Measurements from ENCODE around the gene RNF17.
A peak's percentile ranks its signal among the peaks of the same experiment; 100 is the strongest.

RNF17 gene

GRCh38 chr13:24922387-24922744, 158.4 kb downstream of the RNF17 start:
- H3K27me3 ChIP-seq (replicated peaks), result no peaks in the 10 kb centered on the region
- in situ Hi-C loops (cut with HindIII; ENCODE audit: low pct_ligation_motif_present, low sequenced_read_pairs), result no loop called here
- H3K27ac ChIP-seq, result peak overlapping the region; percentile 58
- peak overlapping the region; percentile 84 for H3K4me3 ChIP-seq (ENCODE audit: low read depth, low read length)
- H3K36me3 ChIP-seq (replicated peaks), result no peaks in the 10 kb centered on the region
- TF ChIP-seq CTCF (IDR thresholded peaks at IDR 0.05; ENCODE audit: low read depth, low read length, missing control alignments), result no peak
- DNase-seq, result peak; percentile 9

- in situ Hi-C loops (cut with HindIII; ENCODE audit: low pct_ligation_motif_present, low sequenced_read_pairs), result no loop called here
- no peak for TF ChIP-seq CTCF (IDR thresholded peaks at IDR 0.05; ENCODE audit: low read depth, low read length, missing control alignments)
- H3K27ac ChIP-seq, result peak overlapping the region; percentile 91
- H3K4me3 ChIP-seq (ENCODE audit: low read depth, low read length), result peak overlapping the region; percentile 84
- no peaks in the 10 kb centered on the region for H3K36me3 ChIP-seq (replicated peaks)
- DNase-seq, result peak; percentile 97
- H3K27me3 ChIP-seq (replicated peaks), result no peaks in the 10 kb centered on the region
These were observed 159.0 kb downstream of the RNF17 start for GRCh38 chr13:24922745-24923591.

- no peak overlapping the region for H3K27ac ChIP-seq
- H3K27me3 ChIP-seq (replicated peaks), result peaks cover 3% of the 10 kb centered on the region
- no peak overlapping the region for H3K4me3 ChIP-seq (ENCODE audit: low read depth, low read length)
- H3K36me3 ChIP-seq (replicated peaks), result no peaks in the 10 kb centered on the region
- in situ Hi-C loops (cut with HindIII; ENCODE audit: low pct_ligation_motif_present, low sequenced_read_pairs), result no loop called here
- no peak for TF ChIP-seq CTCF (IDR thresholded peaks at IDR 0.05; ENCODE audit: low read depth, low read length, missing control alignments)
- DNase-seq, result no peak
These were observed 161.6 kb downstream of the RNF17 start for GRCh38 chr13:24925318-24926231.

- DNase-seq, result no peak
- Histone ChIP-seq H3K36me3 (replicated peaks) (no peaks in the 10 kb centered on the region), H3K4me3 (ENCODE audit: low read depth, low read length) (no peak overlapping the region), H3K27ac (no peak overlapping the region), H3K27me3 (replicated peaks) (peaks cover 12% of the 10 kb centered on the region)
- in situ Hi-C loops (cut with HindIII; ENCODE audit: low pct_ligation_motif_present, low sequenced_read_pairs), result no loop called here
- no peak for TF ChIP-seq CTCF (IDR thresholded peaks at IDR 0.05; ENCODE audit: low read depth, low read length, missing control alignments)
These were observed 163.9 kb downstream of the RNF17 start for GRCh38 chr13:24927810-24928404.

GRCh38 chr13:24929196-24929595, 165.2 kb downstream of the RNF17 start:
- Histone ChIP-seq H3K27ac (no peak overlapping the region), H3K4me3 (ENCODE audit: low read depth, low read length) (no peak overlapping the region), H3K27me3 (replicated peaks) (peaks cover 16% of the 10 kb centered on the region), H3K36me3 (replicated peaks) (no peaks in the 10 kb centered on the region)
- in situ Hi-C loops (cut with HindIII; ENCODE audit: low pct_ligation_motif_present, low sequenced_read_pairs), result no loop called here
- TF ChIP-seq CTCF (IDR thresholded peaks at IDR 0.05; ENCODE audit: low read depth, low read length, missing control alignments), result no peak
- DNase-seq, result no peak

All from brain microvascular endothelial cell (primary cell).